IMR-90 (cell line): ENCODE measurements around the gene RNF38. TPM values are rescaled to one million over a fixed set of nuclear protein-coding genes. Genes with fewer than 3 reads are reported as not detected.
A peak's percentile ranks its signal among the peaks of the same experiment; 100 is the strongest.

ENCODE experiments used
- ATAC-seq: fragments of 200-7000 bp; cut with Tn5 transposase; 2 replicates; pipeline ENCODE4 v1.9.1; 2020; ENCODE audit warnings: low read depth, mild to moderate bottlenecking, moderate library complexity
- BruUV-seq: library from RNA; stranded (reverse); fragments of 400-500 nt; replicated peaks from 2 replicates; lab custom pipeline; 2021; lab: Mats Ljungman, UMichigan
- CTCF ChIA-PET: fragments of 300-600 bp; formaldehyde crosslinking; extraction: SDS; loops from one replicate; lab custom pipeline; 2021; ENCODE audit warnings: antibody characterized with exemption; lab: Yijun Ruan, JAX
- POLR2A ChIA-PET: fragments of 300-600 bp; sonication (Branson Sonifier 250); formaldehyde crosslinking; loops from one replicate; lab custom pipeline; 2022; ENCODE audit warnings: antibody characterized with exemption; ENCODE audit not compliant: unreplicated experiment; lab: Charles Lee
- DNase-seq: peaks from one replicate; pipeline ENCODE4 v3.0.0; 2013
- H2AFZ ChIP-seq: replicated peaks from 2 replicates; pipeline ENCODE3; 2013; ENCODE audit warnings: low read length, mild to moderate bottlenecking; ENCODE audit not compliant: poor library complexity
- H2AK5ac ChIP-seq: 2 replicates; pipeline ENCODE4 v1.6.1; 2013; ENCODE audit warnings: low read depth, low read length, inconsistent platforms
- H2AK9ac ChIP-seq: replicated peaks from 2 replicates; pipeline ENCODE3; 2013; ENCODE audit warnings: mild to moderate bottlenecking, low read depth, low read length, moderate library complexity; ENCODE audit not compliant: poor library complexity
- H2BK120ac ChIP-seq: 2 replicates; pipeline ENCODE4 v1.6.1; 2013; ENCODE audit warnings: low read depth, low read length, inconsistent platforms
- H2BK15ac ChIP-seq: 3 replicates; pipeline ENCODE4 v1.6.1; 2013; ENCODE audit warnings: low read depth, low read length, inconsistent platforms
- H2BK20ac ChIP-seq: 2 replicates; pipeline ENCODE4 v1.6.1; 2013; ENCODE audit warnings: low read depth, mild to moderate bottlenecking, inconsistent platforms, low read length, moderate library complexity
- H2BK5ac ChIP-seq: 2 replicates; pipeline ENCODE4 v1.6.1; 2013; ENCODE audit warnings: mild to moderate bottlenecking, low read depth, low read length, inconsistent platforms; ENCODE audit not compliant: poor library complexity, severe bottlenecking
- H3K14ac ChIP-seq: replicated peaks from 2 replicates; pipeline ENCODE4 v1.6.1; 2013; ENCODE audit warnings: low read depth, low read length, inconsistent platforms
- H3K18ac ChIP-seq: 2 replicates; pipeline ENCODE4 v1.6.1; 2013; ENCODE audit warnings: low read depth, low read length, control low read depth
- H3K23ac ChIP-seq: 2 replicates; pipeline ENCODE4 v1.6.1; 2013; ENCODE audit warnings: low read depth, low read length, inconsistent platforms
- H3K27ac ChIP-seq: 2 replicates; pipeline ENCODE4 v1.5.1; 2013; ENCODE audit warnings: mild to moderate bottlenecking, control low read depth, low read length; ENCODE audit not compliant: insufficient read depth
- H3K27me3 ChIP-seq: 2 replicates; pipeline ENCODE4 v1.6.1; 2013; ENCODE audit warnings: low read length; ENCODE audit not compliant: control insufficient read depth, insufficient read depth
- H3K36me3 ChIP-seq: 2 replicates; pipeline ENCODE4 v1.6.1; 2013; ENCODE audit warnings: low read length, mixed read lengths; ENCODE audit not compliant: control insufficient read depth, insufficient read depth
- H3K4ac ChIP-seq: 2 replicates; pipeline ENCODE4 v1.6.1; 2013; ENCODE audit warnings: low read depth, low read length, inconsistent platforms
- H3K4me1 ChIP-seq: 2 replicates; pipeline ENCODE4 v1.6.1; 2013; ENCODE audit warnings: low read length, mixed read lengths; ENCODE audit not compliant: control insufficient read depth, insufficient read depth
- H3K4me2 ChIP-seq: 2 replicates; pipeline ENCODE4 v1.6.1; 2013; ENCODE audit warnings: low read depth, mild to moderate bottlenecking, control low read depth, low read length, moderate library complexity
- H3K4me3 ChIP-seq: 2 replicates; pipeline ENCODE4 v1.5.1; 2013; ENCODE audit warnings: low read depth, mild to moderate bottlenecking, control low read depth, low read length, moderate library complexity; ENCODE audit not compliant: insufficient read depth
- H3K56ac ChIP-seq: 2 replicates; pipeline ENCODE4 v1.6.1; 2013; ENCODE audit warnings: low read length, inconsistent platforms; ENCODE audit not compliant: insufficient read depth; ENCODE audit errors: extremely low read depth
- H3K79me1 ChIP-seq, 2 experiments: 2 replicates each; pipeline ENCODE4 v1.6.1; 2013; ENCODE audit warnings: low read length in 2 of 2, inconsistent platforms in 1 of 2, low read depth in 1 of 2
- H3K9ac ChIP-seq: 2 replicates; pipeline ENCODE4 v1.6.1; 2013; ENCODE audit warnings: low read depth, low read length, control low read depth
- H3K9me1 ChIP-seq: 2 replicates; pipeline ENCODE4 v1.6.1; 2013; ENCODE audit warnings: low read length, inconsistent platforms; ENCODE audit not compliant: insufficient read depth
- H3K9me3 ChIP-seq: 2 replicates; pipeline ENCODE4 v1.6.1; 2013; ENCODE audit warnings: low read length; ENCODE audit not compliant: control insufficient read depth, insufficient read depth
- H4K20me1 ChIP-seq: 2 replicates; pipeline ENCODE4 v1.6.1; 2013; ENCODE audit warnings: low read length, inconsistent platforms; ENCODE audit not compliant: insufficient read depth
- H4K5ac ChIP-seq: 2 replicates; pipeline ENCODE4 v1.6.1; 2013; ENCODE audit warnings: mild to moderate bottlenecking, low read depth, low read length, control low read depth
- H4K8ac ChIP-seq, 2 experiments: 2 replicates each; pipeline ENCODE4 v1.6.1; 2013; ENCODE audit warnings: low read depth in 2 of 2, low read length in 2 of 2, control low read depth in 1 of 2, inconsistent platforms in 1 of 2
- H4K91ac ChIP-seq: 2 replicates; pipeline ENCODE4 v1.6.1; 2013; ENCODE audit warnings: low read depth, low read length, inconsistent platforms; ENCODE audit not compliant: insufficient read depth
- CEBPB ChIP-seq: IDR thresholded peaks from 2 replicates; pipeline ENCODE4 v1.6.1; 2012; ENCODE audit warnings: low read depth, low read length, improper control_type of control experiment
- CHD1 ChIP-seq: IDR thresholded peaks from 2 replicates; pipeline ENCODE4 v1.6.1; 2012; ENCODE audit warnings: low read depth, low read length, improper control_type of control experiment
- MXI1 ChIP-seq: IDR thresholded peaks from 2 replicates; pipeline ENCODE4 v1.6.1; 2012; ENCODE audit warnings: low read depth, mild to moderate bottlenecking, low read length, moderate library complexity, borderline replicate concordance
- POLR2A ChIP-seq: IDR thresholded peaks from 2 replicates; pipeline ENCODE4 v1.6.1; 2012; ENCODE audit warnings: mild to moderate bottlenecking, low read depth, low read length
- WGBS, 2 experiments: methylation state at CpG; one replicate each; pipeline versions ENCODE4 v1.1.5 to v1.1.7; 2013; ENCODE audit warnings: missing lambda C conversion rate in 2 of 2; ENCODE audit not compliant: insufficient read length in 1 of 2; ENCODE audit errors: extremely low coverage in 2 of 2; 5-methylcytosine and 5-hydroxymethylcytosine counted together
- dilution Hi-C: fragments of 300-500 bp; cut with HindIII; formaldehyde crosslinking; loops from one replicate; pipeline ENCODE4 v1.14.3; 2018; ENCODE audit warnings: low sequenced_read_pairs; ENCODE audit not compliant: unreplicated experiment
- in situ Hi-C: fragments of 300-500 bp; cut with MboI; formaldehyde crosslinking; loops from 3 replicates; pipeline ENCODE4 v1.14.3; 2019; ENCODE audit warnings: low sequenced_read_pairs, inconsistent platforms, mixed read lengths
- intact Hi-C: fragments of 100-400 bp; cut with micrococcal nuclease; formaldehyde crosslinking; loops from 2 replicates; pipeline ENCODE4 v1.10.0; 2022
- polyA plus RNA-seq, 3 experiments: library from polyadenylated mRNA; depleted of rRNA; stranded (reverse); fragments of >200 nt; gene quantifications; 2 replicates each; pipeline ENCODE4 v1.2.3, GENCODE V29; 2012; ENCODE audit warnings: low replicate concordance in 1 of 3
- total RNA-seq: library from RNA; depleted of rRNA; stranded (reverse); fragments of >200 nt; gene quantifications from 2 replicates; pipeline ENCODE4 v1.2.3, GENCODE V29; 2012
- TF ChIP-seq, protein P1 (sequence below): fragments of 150-350 bp; IDR thresholded peaks from 2 replicates; pipeline ENCODE4 v1.6.1; 2017; ENCODE audit warnings: mild to moderate bottlenecking, antibody characterized with exemption, low read length, low read depth

RNF38 gene
- total and polyA plus RNA-seq, 2 of the 4 experiments (the other 2 are of a cell fraction): 8.8 to 11.2 TPM

DNA sequence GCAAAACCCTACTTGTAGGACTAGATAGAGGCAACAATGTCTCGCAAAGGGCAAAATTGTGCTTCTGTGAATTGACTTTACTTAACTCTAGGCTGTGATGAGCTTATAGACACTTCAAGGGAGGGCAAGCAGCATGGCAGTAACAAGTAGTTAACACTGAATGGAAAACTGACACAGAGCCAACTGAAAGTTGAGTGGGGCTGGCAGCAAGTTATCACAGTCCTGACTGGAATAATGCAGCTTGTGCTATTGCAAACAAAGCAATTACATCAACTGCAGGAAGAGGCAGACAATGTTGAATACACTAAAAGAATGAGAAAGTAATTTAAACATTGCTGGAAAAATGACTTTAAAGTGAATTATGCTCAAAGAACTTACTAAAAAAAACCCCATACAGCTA is 62.2 kb downstream of the RNF38 start:
- Histone ChIP-seq H3K23ac (no peak overlapping the region), H3K79me1 (peaks cover 4 to 8% of the 10 kb centered on the region in 2 experiments; a peak in 2 of 4 replicates), H2BK20ac (no peak overlapping the region), H3K9ac (no peak overlapping the region), H2BK5ac (no peak overlapping the region), H3K18ac (no peak overlapping the region), H3K36me3 (peaks cover 26% of the 10 kb centered on the region), H3K27ac (no peak overlapping the region), H4K5ac (no peak overlapping the region), H2AK5ac (no peak overlapping the region), H3K4me2 (no peak overlapping the region), H3K4me3 (no peak overlapping the region), H2AFZ (no peak overlapping the region), H3K27me3 (no peaks in the 10 kb centered on the region), H3K4ac (no peak overlapping the region), H2AK9ac (no peak overlapping the region), H3K9me3 (no peaks in the 10 kb centered on the region), H4K20me1 (no peaks in the 10 kb centered on the region), H3K9me1 (peaks cover 7% of the 10 kb centered on the region; the same call in 1 of the 2 replicates), H3K4me1 (no peaks in the 10 kb centered on the region), H3K56ac (no peak overlapping the region), H3K14ac (no peak overlapping the region), H4K8ac (no peak overlapping the region), H2BK120ac (no peak overlapping the region), H2BK15ac (no peak overlapping the region), H4K91ac (no peak overlapping the region)
- no peak for TF ChIP-seq CEBPB
- no peak for TF ChIP-seq CHD1
- TF ChIP-seq MXI1: no peak
- TF ChIP-seq, protein P1, sequence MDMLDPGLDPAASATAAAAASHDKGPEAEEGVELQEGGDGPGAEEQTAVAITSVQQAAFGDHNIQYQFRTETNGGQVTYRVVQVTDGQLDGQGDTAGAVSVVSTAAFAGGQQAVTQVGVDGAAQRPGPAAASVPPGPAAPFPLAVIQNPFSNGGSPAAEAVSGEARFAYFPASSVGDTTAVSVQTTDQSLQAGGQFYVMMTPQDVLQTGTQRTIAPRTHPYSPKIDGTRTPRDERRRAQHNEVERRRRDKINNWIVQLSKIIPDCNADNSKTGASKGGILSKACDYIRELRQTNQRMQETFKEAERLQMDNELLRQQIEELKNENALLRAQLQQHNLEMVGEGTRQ: no peak
- no peak for TF ChIP-seq POLR2A
- no CpG with 5 or more reads among the region's 1 CpG for WGBS, 2 experiments
- ATAC-seq (peak; percentile 44; the same call in 1 of the 2 replicates), DNase-seq (no peak)
- POLR2A ChIA-PET: no interaction called here
- dilution Hi-C loops: no loop called here
- CTCF ChIA-PET: interaction anchor here (2.0 kb wide), 1 partner anchor 9 kb away, joined by 11 read pairs; no protein-coding TSS in a partner anchor
- BruUV-seq: no TSS peak
- in situ Hi-C loops: no loop called here
- intact Hi-C loops: no loop called here
